ENCODE measurements around the gene HSPH1.
"Not testable (repeated sequence)": the region's sequence is repeated elsewhere in the genome, so short reads cannot be mapped to it uniquely, and the experiment has no call there.

Gene HSPH1

DNA sequence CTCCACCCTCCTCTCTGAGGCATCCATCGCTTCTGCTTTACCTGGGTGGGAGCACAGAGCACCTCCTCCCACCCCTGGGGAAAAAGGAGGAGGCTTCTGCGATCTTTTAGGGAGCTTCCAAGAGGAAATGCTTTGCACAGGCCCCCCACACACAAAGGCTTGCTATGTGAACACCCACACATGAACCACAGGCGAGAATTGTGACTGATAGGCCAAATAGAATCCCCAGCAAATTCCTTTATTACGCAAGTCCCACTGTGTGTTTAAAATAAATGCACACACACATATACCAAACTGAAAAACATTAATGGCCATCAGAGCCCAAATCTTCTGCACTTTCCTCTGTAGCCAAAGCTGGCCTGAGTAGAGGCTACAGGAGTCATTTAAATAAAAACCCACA, 50.6 kb downstream of the HSPH1 start:
- H3K4me1 Mint-ChIP-seq (ENCODE audit: low read depth in 2 of 2), result no peaks in the 10 kb centered on the region
- no peaks in the 10 kb centered on the region for H3K9me3 Mint-ChIP-seq
- ATAC-seq (replicated peaks) (no peak), DNase-seq (no peak)
- no peak overlapping the region for H3K27ac Mint-ChIP-seq
- peaks cover 32 to 34% of the 10 kb centered on the region in 2 donors for H3K27me3 Mint-ChIP-seq
- H3K4me3 Mint-ChIP-seq, result no peak overlapping the region
- no peaks in the 10 kb centered on the region for H3K36me3 Mint-ChIP-seq (ENCODE audit: insufficient read depth)

DNA sequence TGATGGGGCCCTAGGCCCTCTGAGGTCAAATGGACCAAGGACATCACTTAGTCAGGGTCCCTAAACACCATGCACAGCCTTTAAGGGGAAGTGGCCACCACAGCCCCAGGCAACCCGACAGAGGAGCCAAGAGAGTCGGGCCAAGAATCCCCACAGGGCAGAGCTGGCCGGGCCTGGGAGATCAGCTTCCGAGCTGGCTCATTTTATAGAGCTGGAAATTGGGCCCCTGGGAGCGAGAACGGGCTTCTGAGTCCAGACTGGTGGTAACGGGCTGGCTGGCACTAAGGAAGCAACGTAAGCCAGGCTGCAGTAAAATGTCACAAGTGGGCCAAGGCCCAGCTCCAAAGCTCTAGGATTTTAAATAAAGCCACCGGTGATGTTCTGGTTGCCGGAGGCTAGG, 51.1 kb downstream of the HSPH1 start:
- Mint-ChIP-seq H3K27ac (no peak overlapping the region), H3K9me3 (no peaks in the 10 kb centered on the region), H3K36me3 (ENCODE audit: insufficient read depth) (no peaks in the 10 kb centered on the region), H3K27me3 (peaks cover 28 to 34% of the 10 kb centered on the region in 2 donors), H3K4me3 (no peak overlapping the region), H3K4me1 (ENCODE audit: low read depth in 2 of 2) (no peaks in the 10 kb centered on the region)
- DNase-seq (no peak), ATAC-seq (replicated peaks) (no peak)

DNA sequence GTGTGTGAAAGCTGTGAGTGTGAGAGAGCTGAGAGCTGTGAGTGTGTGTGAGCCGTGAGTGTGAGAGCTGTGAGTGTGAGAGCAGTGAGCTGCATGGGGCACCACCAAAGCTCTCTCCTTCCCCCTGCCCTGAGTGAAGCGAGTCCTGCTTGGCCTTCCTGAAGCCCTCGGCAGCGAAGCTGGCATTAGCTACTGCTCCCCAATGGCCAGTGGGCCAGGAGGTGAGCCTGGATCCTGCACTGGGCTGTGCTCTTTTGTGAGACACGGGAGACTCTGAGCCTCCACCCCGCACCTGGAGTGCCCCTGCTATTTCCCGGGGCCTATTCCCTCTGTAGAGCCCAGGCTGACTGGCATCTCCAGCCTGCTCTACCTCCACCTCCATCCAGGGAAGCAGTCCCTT, 51.5 kb downstream of the HSPH1 start:
- Mint-ChIP-seq H3K27me3 (peaks cover 30 to 31% of the 10 kb centered on the region in 2 donors), H3K9me3 (no peaks in the 10 kb centered on the region), H3K4me1 (ENCODE audit: low read depth in 2 of 2) (no peaks in the 10 kb centered on the region), H3K27ac (no peak overlapping the region), H3K36me3 (ENCODE audit: insufficient read depth) (no peaks in the 10 kb centered on the region), H3K4me3 (no peak overlapping the region)
- ATAC-seq (replicated peaks) (no peak), DNase-seq (no peak)

DNA sequence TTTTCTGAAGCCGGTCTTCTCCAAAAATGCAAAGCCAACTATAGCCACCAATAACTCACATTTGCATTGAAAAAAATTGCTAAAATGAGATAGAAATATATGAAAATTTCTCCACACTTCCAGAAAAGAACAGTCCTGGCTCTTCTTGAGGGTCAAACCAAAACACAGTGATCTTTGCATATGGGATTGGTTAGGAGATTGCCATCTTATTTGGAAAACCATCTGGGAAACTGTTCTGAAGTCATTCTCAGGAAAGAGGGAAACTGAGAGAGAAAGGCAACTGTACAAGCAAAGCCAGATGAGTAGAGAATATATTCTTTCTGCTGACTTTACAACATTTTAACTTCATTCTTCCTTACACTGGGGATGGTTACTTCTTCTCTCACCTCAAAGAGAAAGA, 54.6 kb downstream of the HSPH1 start:
- Mint-ChIP-seq H3K9me3 (no peaks in the 10 kb centered on the region), H3K36me3 (ENCODE audit: insufficient read depth) (no peaks in the 10 kb centered on the region), H3K27me3 (peaks cover 29 to 39% of the 10 kb centered on the region in 2 donors), H3K27ac (no peak overlapping the region), H3K4me3 (no peak overlapping the region), H3K4me1 (ENCODE audit: low read depth in 2 of 2) (no peaks in the 10 kb centered on the region)
- no peak for ATAC-seq (replicated peaks)
- DNase-seq, result no peak

DNA sequence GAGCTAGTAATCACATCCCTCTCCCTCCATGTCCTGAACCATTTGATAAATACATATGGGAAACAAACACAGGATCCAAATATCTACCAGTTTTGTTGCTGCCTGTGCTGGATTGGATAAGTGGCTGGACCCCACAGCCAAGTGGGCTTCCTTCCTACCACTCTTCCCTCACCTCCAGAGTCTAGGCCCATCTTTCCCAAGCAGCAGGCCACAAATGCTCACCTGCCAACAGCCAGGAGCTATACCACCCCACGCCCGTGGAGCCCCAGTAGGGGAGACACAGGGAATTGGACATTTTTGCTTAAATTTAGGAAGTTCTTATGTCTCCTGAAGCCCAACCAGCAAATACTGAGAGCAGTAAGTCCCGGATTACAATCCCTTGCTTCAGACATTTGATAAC, 55.8 kb downstream of the HSPH1 start:
- H3K27me3 Mint-ChIP-seq, result peaks cover 41 to 49% of the 10 kb centered on the region in 2 donors
- H3K4me1 Mint-ChIP-seq (ENCODE audit: low read depth in 2 of 2), result no peaks in the 10 kb centered on the region
- no peaks in the 10 kb centered on the region for H3K36me3 Mint-ChIP-seq (ENCODE audit: insufficient read depth)

DNA sequence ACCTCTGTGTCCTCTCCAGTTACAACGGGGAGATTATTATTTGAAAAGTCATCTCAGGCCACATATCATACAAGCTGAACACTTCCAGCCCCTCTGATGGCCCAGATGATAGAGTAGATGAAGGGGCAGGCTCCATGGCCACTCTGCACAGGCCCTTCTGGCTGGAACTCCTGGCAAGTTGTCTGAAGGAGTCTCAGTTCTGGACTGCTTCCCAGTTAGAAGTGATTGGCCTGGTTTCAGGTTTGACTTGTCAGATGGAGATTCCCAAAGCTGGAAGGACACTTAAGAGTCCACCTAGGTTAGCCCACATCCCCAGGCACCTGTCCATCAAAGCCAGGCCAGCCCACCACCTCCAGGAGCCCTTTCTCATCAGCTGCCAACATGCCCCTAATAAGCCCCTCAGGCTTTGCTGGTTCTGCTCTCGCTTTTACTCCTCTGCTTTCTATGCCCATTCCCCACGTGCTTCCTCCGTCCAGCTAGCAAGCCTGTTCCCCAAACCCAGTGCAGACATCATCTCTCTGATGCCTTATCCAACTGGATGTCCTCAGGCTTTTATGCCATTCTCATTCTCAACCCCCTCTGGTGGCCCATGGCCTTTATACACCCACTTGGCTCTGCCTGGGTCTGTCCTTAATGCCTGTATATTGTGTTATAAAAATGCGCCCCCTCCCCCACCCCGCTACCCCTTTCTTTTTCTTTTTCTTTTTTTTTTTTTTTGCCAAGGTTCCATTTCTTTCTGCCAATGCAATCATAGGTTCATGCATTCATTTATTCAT, 56.5 kb downstream of the HSPH1 start:
- Mint-ChIP-seq H3K4me3 (no peak overlapping the region), H3K9me3 (no peaks in the 10 kb centered on the region), H3K36me3 (ENCODE audit: insufficient read depth) (no peaks in the 10 kb centered on the region), H3K27ac (no peak overlapping the region), H3K4me1 (ENCODE audit: low read depth in 2 of 2) (no peaks in the 10 kb centered on the region), H3K27me3 (peaks cover 48 to 49% of the 10 kb centered on the region in 2 donors)
- ATAC-seq (replicated peaks) (no peak), DNase-seq (no peak)

More for the DNA sequence above, 55.8 kb downstream of the HSPH1 start:
- no peak overlapping the region for H3K27ac Mint-ChIP-seq
- ATAC-seq (replicated peaks), result no peak
- H3K4me3 Mint-ChIP-seq, result no peak overlapping the region
- H3K9me3 Mint-ChIP-seq, result no peaks in the 10 kb centered on the region
- DNase-seq, result no peak

DNA sequence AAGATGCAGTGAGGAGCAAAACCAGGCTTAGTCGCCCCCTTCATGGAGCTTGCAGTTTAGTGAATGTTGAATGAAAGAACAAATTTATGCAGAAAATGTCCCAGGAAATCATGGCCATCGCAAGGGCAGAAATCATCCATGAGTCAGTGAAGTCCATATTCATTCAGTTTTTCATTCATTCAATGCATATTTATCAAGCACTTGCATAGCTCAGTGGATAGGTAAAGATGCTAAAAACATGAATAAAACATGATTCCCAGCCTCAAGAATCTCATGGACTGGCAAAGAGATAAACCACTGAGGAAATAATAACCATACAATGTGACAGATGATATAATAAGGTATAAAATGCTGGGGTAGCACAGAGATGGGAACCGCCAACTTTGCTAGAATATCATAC, 58.8 kb downstream of the HSPH1 start:
- H3K36me3 Mint-ChIP-seq (ENCODE audit: insufficient read depth), result peaks cover 3% of the 10 kb centered on the region
- no peak for ATAC-seq (replicated peaks)
- H3K9me3 Mint-ChIP-seq, result no peaks in the 10 kb centered on the region
- H3K27ac Mint-ChIP-seq, result no peak overlapping the region
- DNase-seq, result no peak
- H3K4me1 Mint-ChIP-seq (ENCODE audit: low read depth in 2 of 2), result no peaks in the 10 kb centered on the region
- peaks cover 57 to 61% of the 10 kb centered on the region in 2 donors for H3K27me3 Mint-ChIP-seq
- no peak overlapping the region for H3K4me3 Mint-ChIP-seq

DNA sequence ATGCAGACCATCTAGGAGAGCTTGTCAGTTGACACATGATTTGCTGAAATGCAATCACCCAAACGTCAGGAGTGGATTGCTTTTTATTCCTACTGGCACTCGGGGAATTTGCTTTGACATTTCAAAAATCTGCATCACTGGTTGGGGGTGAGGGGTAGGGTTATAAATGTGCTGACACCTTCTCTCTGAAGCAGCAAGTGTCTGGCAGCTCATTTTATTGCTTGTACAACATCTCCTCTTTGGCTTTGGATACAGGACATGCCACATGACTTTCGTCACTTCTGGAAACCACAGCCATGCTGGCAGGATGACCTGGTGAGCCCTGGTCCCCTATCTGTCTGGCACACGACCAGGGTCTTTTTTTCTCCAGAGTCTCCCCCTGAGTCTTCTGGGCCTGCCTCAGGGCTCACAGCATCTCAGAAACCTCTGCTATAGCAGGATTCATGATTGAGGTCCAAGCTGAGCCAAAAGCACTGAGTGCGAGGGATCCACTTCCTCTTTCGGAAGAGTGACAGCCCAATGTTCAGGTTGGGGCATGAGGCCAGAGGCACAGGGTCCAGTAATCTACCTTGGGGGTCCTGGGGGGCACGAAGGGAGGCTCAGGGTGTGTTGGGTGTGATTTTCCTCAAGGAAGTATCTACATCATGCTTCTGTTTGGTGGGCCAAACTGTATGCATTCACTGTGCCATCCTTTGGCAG, 60.1 kb downstream of the HSPH1 start:
- H3K27me3 Mint-ChIP-seq, result peaks cover 67 to 70% of the 10 kb centered on the region in 2 donors
- H3K9me3 Mint-ChIP-seq, result no peaks in the 10 kb centered on the region
- no peaks in the 10 kb centered on the region for H3K4me1 Mint-ChIP-seq (ENCODE audit: low read depth in 2 of 2)
- DNase-seq, result no peak
- peaks cover 3% of the 10 kb centered on the region for H3K36me3 Mint-ChIP-seq (ENCODE audit: insufficient read depth)
- ATAC-seq (replicated peaks), result no peak
- no peak overlapping the region for H3K27ac Mint-ChIP-seq
- no peak overlapping the region for H3K4me3 Mint-ChIP-seq

DNA sequence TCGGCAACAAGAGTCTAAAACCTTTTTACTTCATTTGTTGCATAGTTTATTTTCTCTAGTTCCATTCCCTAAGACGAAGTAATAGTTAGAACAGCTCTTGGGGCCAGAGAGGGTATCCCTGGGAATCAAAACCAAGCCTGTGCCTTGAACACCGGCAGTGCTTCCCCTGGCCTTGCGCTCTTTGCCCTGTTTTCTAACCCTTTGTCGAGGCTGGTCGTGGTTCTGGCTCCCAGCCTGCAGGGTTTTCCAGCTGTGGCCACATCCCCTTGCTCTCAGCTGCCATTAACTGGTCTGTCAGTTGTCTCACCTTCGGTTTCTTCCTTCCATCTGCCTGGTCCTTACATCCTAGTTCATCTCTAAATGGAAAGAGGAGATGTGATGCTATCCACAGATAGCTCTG, 61.0 kb downstream of the HSPH1 start:
- Mint-ChIP-seq H3K27ac (no peak overlapping the region), H3K4me3 (no peak overlapping the region), H3K9me3 (no peaks in the 10 kb centered on the region), H3K27me3 (peaks cover 68 to 71% of the 10 kb centered on the region in 2 donors), H3K4me1 (ENCODE audit: low read depth in 2 of 2) (no peaks in the 10 kb centered on the region), H3K36me3 (ENCODE audit: insufficient read depth) (peaks cover 3% of the 10 kb centered on the region)
- DNase-seq, result no peak
- ATAC-seq (replicated peaks), result no peak

DNA sequence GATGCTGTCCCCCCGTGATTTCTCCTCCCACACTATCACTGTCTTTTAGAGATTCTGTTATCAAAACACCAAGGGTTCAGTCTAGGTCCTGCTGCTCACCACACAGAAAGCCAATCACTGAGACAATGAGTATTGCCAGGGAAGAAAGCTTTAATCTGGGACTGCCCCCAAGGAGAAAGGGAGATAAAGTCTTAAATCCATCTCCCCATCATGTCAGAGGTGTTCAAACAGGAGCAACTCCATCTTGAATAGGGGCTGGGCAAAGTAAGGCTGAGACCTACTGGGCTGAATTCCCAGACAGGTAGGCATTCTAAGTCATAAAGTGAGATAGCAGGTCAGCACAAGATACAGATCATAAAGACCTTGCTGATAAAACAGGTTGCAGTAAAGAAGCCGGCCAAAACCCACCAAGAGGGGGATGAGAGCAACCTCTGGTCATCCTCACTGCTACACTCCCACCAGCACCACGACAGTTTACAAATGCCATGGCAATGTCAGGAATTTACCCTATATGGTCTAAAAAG, 63.7 kb downstream of the HSPH1 start:
- not testable (repeated sequence) for H3K4me3 Mint-ChIP-seq; DNase-seq; H3K9me3 Mint-ChIP-seq; H3K36me3 Mint-ChIP-seq (ENCODE audit: insufficient read depth); H3K4me1 Mint-ChIP-seq (ENCODE audit: low read depth in 2 of 2); H3K27ac Mint-ChIP-seq; ATAC-seq (replicated peaks)
- peaks cover 73 to 92% of the 10 kb centered on the region in 2 donors for H3K27me3 Mint-ChIP-seq

DNA sequence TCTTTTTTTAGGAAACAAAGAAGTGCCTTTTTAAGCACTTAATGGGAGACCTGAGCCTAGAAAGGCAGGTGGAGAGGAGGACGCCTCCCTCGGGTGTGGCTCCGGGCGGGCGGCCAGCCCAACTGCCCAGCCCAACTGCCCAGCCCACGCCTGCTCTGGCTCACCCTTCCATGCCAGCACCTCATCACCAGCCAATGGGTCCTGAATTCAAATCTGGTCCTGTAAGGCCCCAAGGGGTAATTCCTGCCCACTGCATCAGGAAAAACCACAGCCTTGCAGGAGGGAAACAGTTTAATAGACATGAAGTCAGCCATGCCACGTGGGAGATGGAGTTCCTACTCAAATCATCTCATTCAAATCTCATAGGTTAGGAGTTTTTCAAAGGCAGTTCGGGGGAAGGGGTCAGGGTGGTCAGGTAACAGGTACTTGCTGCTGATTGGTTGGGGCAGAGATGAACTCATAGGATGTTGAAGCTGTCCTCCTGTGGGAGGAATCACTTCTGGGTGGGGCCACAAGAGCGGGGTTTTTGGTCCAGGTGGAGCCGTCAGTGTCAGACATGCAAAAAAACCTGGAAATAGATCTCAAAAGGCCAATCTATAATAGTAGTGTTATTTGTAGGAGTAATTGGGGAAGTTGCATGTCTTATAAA, 64.9 kb downstream of the HSPH1 start:
- no peak overlapping the region for H3K4me3 Mint-ChIP-seq
- no peaks in the 10 kb centered on the region for H3K9me3 Mint-ChIP-seq
- H3K36me3 Mint-ChIP-seq (ENCODE audit: insufficient read depth), result peaks cover 3% of the 10 kb centered on the region
- no peak overlapping the region for H3K27ac Mint-ChIP-seq
- peaks cover 70 to 92% of the 10 kb centered on the region in 2 donors for H3K27me3 Mint-ChIP-seq
- DNase-seq (no peak), ATAC-seq (replicated peaks) (no peak)
- H3K4me1 Mint-ChIP-seq (ENCODE audit: low read depth in 2 of 2), result no peaks in the 10 kb centered on the region

DNA sequence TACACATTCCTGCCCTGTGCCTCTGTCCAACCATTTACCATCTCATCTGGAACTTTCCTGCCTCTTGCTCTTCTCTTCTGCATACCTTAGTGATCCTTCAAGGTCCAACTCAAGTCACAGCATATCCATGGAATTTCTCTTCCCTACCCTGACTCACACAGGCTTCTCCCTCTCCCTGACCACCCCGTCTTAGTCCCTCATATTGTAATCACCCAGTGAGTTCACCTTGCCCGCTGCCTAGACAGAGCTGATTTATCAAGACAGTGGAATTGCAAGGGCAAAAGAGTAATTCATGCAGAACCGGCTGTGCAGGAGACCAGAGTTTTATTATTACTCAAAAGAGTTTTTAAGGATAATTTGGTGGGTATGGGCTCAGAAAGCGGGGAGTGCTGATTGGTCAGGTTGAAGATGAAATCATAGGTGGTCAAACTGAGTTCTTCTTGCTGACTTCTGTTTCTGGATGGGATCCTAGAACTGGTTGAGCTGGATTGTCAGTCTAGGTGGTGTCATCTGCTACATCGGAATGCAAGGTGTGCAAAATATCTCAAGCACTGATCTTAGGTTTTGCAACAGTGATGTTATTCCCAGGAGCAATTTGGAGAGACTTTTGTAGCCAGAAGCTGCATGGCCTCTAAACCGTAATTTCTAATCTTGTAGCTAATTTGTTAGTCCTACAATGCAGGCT, 67.2 kb downstream of the HSPH1 start:
- no peaks in the 10 kb centered on the region for H3K9me3 Mint-ChIP-seq
- peaks cover 56 to 87% of the 10 kb centered on the region in 2 donors for H3K27me3 Mint-ChIP-seq
- no peak overlapping the region for H3K4me3 Mint-ChIP-seq
- no peak overlapping the region for H3K27ac Mint-ChIP-seq
- ATAC-seq (replicated peaks) (no peak), DNase-seq (no peak)
- no peaks in the 10 kb centered on the region for H3K4me1 Mint-ChIP-seq (ENCODE audit: low read depth in 2 of 2)
- peaks cover 7% of the 10 kb centered on the region for H3K36me3 Mint-ChIP-seq (ENCODE audit: insufficient read depth)

DNA sequence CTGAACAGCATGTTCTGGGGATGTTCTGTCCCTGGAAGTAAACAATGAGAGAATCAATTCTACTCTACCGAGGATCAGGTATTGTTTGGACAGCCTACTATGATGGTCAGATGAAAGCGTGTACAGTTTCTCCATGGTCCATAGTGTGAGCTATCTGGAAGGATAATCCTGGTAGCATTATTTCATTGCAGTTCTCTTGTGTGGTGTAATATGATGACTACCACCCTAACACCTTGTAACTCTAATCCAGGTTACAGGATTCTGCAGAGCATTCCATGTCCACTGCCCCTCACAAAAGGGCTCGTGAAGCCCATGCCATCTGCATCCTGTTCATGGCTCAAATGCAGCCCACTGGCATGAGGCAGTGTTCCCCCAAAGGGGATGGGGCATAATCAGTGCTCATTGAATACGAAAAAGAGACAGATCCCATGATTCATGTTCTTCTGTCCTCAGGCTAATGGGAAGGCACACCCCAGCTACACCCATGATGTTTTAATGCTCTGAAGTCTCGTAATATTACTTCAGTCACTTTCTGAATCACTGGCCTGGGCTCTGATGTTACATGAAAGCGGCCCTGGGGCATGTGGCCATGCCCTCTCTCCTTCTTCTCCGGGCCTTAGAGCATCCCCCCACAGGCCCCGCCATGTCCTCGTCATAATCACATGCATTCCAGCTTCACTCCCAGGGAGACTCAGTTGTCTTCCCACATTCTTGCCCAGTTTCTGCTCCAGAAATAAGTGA, 68.4 kb downstream of the HSPH1 start:
- peaks cover 4% of the 10 kb centered on the region for H3K36me3 Mint-ChIP-seq (ENCODE audit: insufficient read depth)
- no peaks in the 10 kb centered on the region for H3K4me1 Mint-ChIP-seq (ENCODE audit: low read depth in 2 of 2)
- no peaks in the 10 kb centered on the region for H3K9me3 Mint-ChIP-seq
- peaks cover 45 to 80% of the 10 kb centered on the region in 2 donors for H3K27me3 Mint-ChIP-seq
- no peak overlapping the region for H3K4me3 Mint-ChIP-seq
- no peak for DNase-seq
- ATAC-seq (replicated peaks), result no peak
- no peak overlapping the region for H3K27ac Mint-ChIP-seq
